GM10266 (cell line): Measurements from ENCODE around the gene SLC17A9.
A peak's percentile ranks its signal among the peaks of the same experiment; 100 is the strongest.

Experiments used
- DNase-seq: peaks from one replicate; pipeline ENCODE4 v3.0.0; 2012; ENCODE audit errors: extremely low spot score
- CTCF ChIP-seq: IDR thresholded peaks from 2 replicates; pipeline ENCODE4 v1.5.1; 2012; ENCODE audit warnings: mild to moderate bottlenecking, low read depth; ENCODE audit not compliant: control insufficient read depth, insufficient read depth; ENCODE audit errors: missing control alignments

SLC17A9 gene

DNA sequence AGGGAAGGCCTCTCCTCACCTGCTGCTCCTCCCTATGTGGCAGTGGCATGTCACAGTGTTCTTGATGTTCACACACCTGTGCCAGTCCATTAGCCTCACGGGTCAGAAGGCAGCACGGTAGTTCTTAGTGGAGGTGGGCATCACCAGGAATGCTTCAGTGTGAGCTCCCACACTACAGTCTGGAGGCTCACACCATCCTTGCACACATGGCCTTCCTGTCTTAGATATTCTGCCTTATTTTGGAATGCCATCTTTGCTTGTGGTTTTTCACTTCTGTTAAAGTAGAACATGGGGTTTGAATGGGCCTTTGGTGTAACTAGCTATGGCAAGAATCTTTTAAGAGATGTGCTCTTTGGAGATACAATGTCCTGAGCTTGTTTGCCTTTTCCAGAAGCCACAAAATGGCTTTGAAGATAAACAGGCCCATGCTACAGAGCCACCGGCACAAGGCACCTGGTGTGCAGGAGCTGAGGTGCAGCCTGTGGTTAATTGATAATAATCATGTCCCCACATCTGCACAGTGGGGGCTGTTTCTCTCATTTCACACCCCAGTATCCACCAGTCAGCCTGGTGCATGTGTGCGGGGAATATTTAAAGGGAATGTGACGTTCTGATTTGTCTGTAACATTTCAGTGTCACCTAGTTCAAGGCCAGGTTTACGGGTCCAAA is 3.2 kb upstream of the SLC17A9 start:
- TF ChIP-seq CTCF: no peak
- no peak for DNase-seq

- no peak for DNase-seq
- no peak for TF ChIP-seq CTCF
Measured at GRCh38 chr20:62949962-62950361, 2.5 kb upstream of the SLC17A9 start.

DNA sequence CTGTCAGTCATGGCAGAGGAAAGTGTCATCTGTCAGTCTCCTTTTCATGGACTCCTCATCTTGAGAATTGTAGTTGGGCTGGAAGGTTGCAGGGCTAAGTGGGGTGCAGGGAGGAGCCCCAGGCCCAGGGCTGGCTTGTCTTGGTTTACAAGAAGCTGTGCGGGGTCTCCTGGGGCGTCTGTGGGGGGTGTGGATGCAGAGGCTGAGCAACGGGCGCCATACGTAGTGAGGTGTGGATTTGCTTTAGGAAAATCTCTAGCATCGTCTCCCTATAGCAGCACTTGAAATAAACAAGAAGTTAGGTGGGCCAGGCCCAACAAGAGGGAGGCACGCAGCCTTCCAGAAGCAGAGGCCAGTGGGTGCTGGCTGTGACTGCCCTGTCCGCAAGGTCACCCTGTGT is 1.8 kb upstream of the SLC17A9 start:
- TF ChIP-seq CTCF: no peak
- no peak for DNase-seq

- no peak for DNase-seq
- no peak for TF ChIP-seq CTCF
Measured at GRCh38 chr20:62951143-62951895, 1.2 kb upstream of the SLC17A9 start.

GRCh38 chr20:62951896-62952372 is 575 bp upstream of the SLC17A9 start:
- DNase-seq: no peak

GRCh38 chr20:62952968-62953838 is 694 bp downstream of the SLC17A9 start:
- DNase-seq: no peak
- peak; percentile 12 for TF ChIP-seq CTCF

More at GRCh38 chr20:62951896-62952372, 575 bp upstream of the SLC17A9 start:
- TF ChIP-seq CTCF: no peak
